NCI-H128 (cell line): ENCODE data around the gene INHBE.
"Not testable (repeated sequence)": the region's sequence is repeated elsewhere in the genome, so short reads cannot be mapped to it uniquely, and the experiment has no call there.

Source experiments
- DNase-seq: peaks from one replicate; lab custom pipeline; 2025; ENCODE audit not compliant: unreplicated experiment; lab: John Stamatoyannopoulos, UW

Gene INHBE

GRCh38 chr12:57495051-57495701 lies 40.1 kb downstream of the INHBE start:
- DNase-seq: not testable (repeated sequence)

- DNase-seq: no peak
These were observed 41.7 kb downstream of the INHBE start for GRCh38 chr12:57496822-57497221.

GRCh38 chr12:57497223-57498131 lies 42.4 kb downstream of the INHBE start:
- DNase-seq: no peak

GRCh38 chr12:57498132-57498502 lies 43.0 kb downstream of the INHBE start:
- DNase-seq: no peak

GRCh38 chr12:57498571-57498970 lies 43.5 kb downstream of the INHBE start:
- DNase-seq: no peak

- DNase-seq: no peak
These were observed 45.1 kb downstream of the INHBE start for GRCh38 chr12:57500213-57500612.

- not testable (repeated sequence) for DNase-seq
These were observed 47.3 kb downstream of the INHBE start for GRCh38 chr12:57502311-57502969.

GRCh38 chr12:57506541-57506940 lies 51.4 kb downstream of the INHBE start:
- not testable (repeated sequence) for DNase-seq
